ENCODE data around the gene TRAF3.

Gene TRAF3

GRCh38 chr14:102883089-102883541 is 105.9 kb downstream of the TRAF3 start:
- TF ChIP-seq, protein P1, sequence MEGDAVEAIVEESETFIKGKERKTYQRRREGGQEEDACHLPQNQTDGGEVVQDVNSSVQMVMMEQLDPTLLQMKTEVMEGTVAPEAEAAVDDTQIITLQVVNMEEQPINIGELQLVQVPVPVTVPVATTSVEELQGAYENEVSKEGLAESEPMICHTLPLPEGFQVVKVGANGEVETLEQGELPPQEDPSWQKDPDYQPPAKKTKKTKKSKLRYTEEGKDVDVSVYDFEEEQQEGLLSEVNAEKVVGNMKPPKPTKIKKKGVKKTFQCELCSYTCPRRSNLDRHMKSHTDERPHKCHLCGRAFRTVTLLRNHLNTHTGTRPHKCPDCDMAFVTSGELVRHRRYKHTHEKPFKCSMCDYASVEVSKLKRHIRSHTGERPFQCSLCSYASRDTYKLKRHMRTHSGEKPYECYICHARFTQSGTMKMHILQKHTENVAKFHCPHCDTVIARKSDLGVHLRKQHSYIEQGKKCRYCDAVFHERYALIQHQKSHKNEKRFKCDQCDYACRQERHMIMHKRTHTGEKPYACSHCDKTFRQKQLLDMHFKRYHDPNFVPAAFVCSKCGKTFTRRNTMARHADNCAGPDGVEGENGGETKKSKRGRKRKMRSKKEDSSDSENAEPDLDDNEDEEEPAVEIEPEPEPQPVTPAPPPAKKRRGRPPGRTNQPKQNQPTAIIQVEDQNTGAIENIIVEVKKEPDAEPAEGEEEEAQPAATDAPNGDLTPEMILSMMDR (IDR thresholded peaks at IDR 0.05; ENCODE audit: low read depth, low read length): no peak
- H3K4me3 ChIP-seq (ENCODE audit: low read depth, low read length): no peak overlapping the region

GRCh38 chr14:102883554-102883953 is 106.3 kb downstream of the TRAF3 start:
- TF ChIP-seq, protein P1 (IDR thresholded peaks at IDR 0.05; ENCODE audit: low read depth, low read length): no peak
- H3K4me3 ChIP-seq (ENCODE audit: low read depth, low read length): no peak overlapping the region

- TF ChIP-seq, protein P1 (IDR thresholded peaks at IDR 0.05; ENCODE audit: low read depth, low read length): no peak
- no peak overlapping the region for H3K4me3 ChIP-seq (ENCODE audit: low read depth, low read length)
Observed at GRCh38 chr14:102885737-102886447, 108.6 kb downstream of the TRAF3 start.

GRCh38 chr14:102888748-102889147 is 111.5 kb downstream of the TRAF3 start:
- H3K4me3 ChIP-seq (ENCODE audit: low read depth, low read length): no peak overlapping the region
- TF ChIP-seq, protein P1 (IDR thresholded peaks at IDR 0.05; ENCODE audit: low read depth, low read length): no peak

- H3K4me3 ChIP-seq (ENCODE audit: low read depth, low read length): no peak overlapping the region
- TF ChIP-seq, protein P1 (IDR thresholded peaks at IDR 0.05; ENCODE audit: low read depth, low read length): no peak
Observed at GRCh38 chr14:102889615-102890014, 112.4 kb downstream of the TRAF3 start.

DNA sequence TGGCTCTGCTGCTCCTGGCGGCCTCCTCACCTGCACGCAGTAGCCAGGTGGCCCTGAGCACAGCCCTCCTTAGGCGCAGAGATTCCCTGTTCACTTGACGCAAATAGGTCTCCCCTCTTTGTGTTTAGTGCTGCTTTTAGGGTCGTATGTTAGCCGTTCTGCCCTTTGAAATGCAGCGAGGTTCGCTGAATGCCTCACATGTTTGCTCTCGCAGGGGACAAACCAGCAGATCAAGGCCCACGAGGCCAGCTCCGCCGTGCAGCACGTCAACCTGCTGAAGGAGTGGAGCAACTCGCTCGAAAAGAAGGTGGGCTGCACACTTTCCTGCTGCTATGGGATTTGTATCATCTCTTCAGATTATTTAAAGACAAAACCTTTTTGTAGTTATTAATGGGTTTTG is 113.9 kb downstream of the TRAF3 start:
- TF ChIP-seq, protein P1 (IDR thresholded peaks at IDR 0.05; ENCODE audit: low read depth, low read length): no peak
- no peak overlapping the region for H3K4me3 ChIP-seq (ENCODE audit: low read depth, low read length)

DNA sequence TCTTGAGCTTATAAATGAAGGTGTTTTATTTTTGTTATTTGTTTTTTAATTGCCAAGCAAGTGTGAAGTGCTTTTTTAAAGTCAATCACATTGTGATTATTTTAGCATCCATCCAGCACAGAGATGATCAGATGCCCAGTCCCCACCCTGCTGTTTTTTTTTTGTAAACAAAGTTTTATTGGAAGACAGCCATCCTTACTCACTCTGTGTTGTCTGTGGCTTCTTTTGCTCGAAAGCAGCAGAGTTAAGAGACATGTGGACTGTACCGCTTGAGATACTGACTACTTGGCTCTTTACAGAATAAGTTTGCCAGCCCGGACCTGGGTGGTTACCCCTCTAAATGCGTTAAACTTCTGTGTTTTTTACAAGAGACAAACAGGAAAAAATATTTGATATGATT is 114.3 kb downstream of the TRAF3 start:
- TF ChIP-seq, protein P1 (IDR thresholded peaks at IDR 0.05; ENCODE audit: low read depth, low read length): no peak
- H3K4me3 ChIP-seq (ENCODE audit: low read depth, low read length): no peak overlapping the region

Data from WI38 (cell line).